NT2/D1 (cell line): ENCODE results near the gene RALGPS1.
"Not testable (repeated sequence)": the region's sequence is repeated elsewhere in the genome, so short reads cannot be mapped to it uniquely, and the experiment has no call there.

Source experiments
- DNase-seq: peaks from one replicate; pipeline ENCODE4 v3.0.0-alpha.2; 2011; ENCODE audit warnings: low read depth, low spot score
- H3K27me3 ChIP-seq: 2 replicates; pipeline ENCODE4 v1.6.0; 2011; ENCODE audit warnings: mild to moderate bottlenecking; ENCODE audit not compliant: insufficient read length, insufficient read depth
- H3K36me3 ChIP-seq: 2 replicates; pipeline ENCODE4 v1.6.1; 2011; ENCODE audit warnings: mild to moderate bottlenecking, low read length, mixed read lengths; ENCODE audit not compliant: insufficient read depth, insufficient read length
- H3K4me1 ChIP-seq: 2 replicates; pipeline ENCODE4 v1.5.1; 2011; ENCODE audit not compliant: insufficient read depth, insufficient read length
- H3K4me3 ChIP-seq: 2 replicates; pipeline ENCODE4 v1.5.1; 2011; ENCODE audit warnings: low read depth; ENCODE audit not compliant: insufficient read length
- H3K9ac ChIP-seq: 2 replicates; pipeline ENCODE4 v1.6.0; 2011; ENCODE audit warnings: low read depth; ENCODE audit not compliant: insufficient read length
- H3K9me3 ChIP-seq: 2 replicates; pipeline ENCODE4 v1.5.1; 2011; ENCODE audit warnings: mild to moderate bottlenecking, low read length; ENCODE audit not compliant: insufficient read depth
- SUZ12 ChIP-seq: IDR thresholded peaks from 2 replicates; pipeline ENCODE4 v1.6.1; 2011; ENCODE audit not compliant: insufficient read length, insufficient read depth; ENCODE audit errors: extremely low read depth
- YY1 ChIP-seq: IDR thresholded peaks from 2 replicates; pipeline ENCODE4 v1.6.1; 2011; ENCODE audit not compliant: insufficient read length, insufficient read depth
- ZNF274 ChIP-seq: IDR thresholded peaks from 2 replicates; pipeline ENCODE4 v1.6.1; 2011; ENCODE audit warnings: mild to moderate bottlenecking, low read depth, low read length

The RALGPS1 gene

DNA sequence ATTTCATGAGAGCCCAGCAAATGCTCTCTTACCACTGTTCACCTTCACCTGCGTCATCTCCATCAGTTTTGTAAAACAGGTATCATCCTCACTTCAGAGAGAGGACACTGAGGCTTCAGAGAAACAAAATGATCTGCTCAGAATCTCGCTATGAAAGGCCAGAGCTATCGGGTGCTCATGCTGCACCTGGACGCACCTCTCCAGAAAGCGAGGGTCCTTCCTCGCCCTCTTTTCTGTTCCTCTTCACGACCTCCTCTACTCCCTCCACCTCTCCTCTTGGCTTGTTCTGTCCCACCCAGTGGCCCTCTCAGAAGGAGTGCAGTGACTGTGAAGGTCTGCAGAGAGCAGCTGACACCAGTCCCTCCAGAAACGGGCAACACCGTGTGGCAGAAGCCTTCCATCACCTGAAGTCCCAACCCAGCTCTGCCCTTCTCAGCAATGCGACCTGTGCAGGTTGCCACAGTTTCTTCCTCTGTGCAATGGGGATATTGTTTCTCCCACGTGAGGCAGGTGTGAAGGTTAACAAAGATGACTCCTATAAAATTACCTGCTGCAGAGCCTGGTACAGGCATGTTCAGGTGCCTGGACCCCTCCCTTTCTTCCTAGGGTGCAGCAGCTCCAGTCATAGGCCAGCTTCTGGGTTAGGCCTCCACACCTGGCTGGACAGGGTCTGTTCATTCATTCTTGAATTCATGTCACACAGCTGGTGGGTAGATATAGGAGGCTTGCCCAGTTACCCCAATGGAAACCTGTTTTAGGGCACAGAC, 253.2 kb downstream of the RALGPS1 start:
- no peaks in the 10 kb centered on the region for H3K36me3 ChIP-seq
- H3K4me1 ChIP-seq = no peaks in the 10 kb centered on the region
- no peaks in the 10 kb centered on the region for H3K9me3 ChIP-seq
- no peak for DNase-seq
- H3K4me3 ChIP-seq = no peak overlapping the region
- H3K27me3 ChIP-seq = no peaks in the 10 kb centered on the region
- no peak overlapping the region for H3K9ac ChIP-seq
- TF ChIP-seq ZNF274 = no peak

GRCh38 chr9:127168756-127169574, 254.4 kb downstream of the RALGPS1 start:
- Histone ChIP-seq H3K36me3 (no peaks in the 10 kb centered on the region), H3K9me3 (no peaks in the 10 kb centered on the region), H3K4me1 (peaks cover 3% of the 10 kb centered on the region), H3K9ac (no peak overlapping the region), H3K27me3 (no peaks in the 10 kb centered on the region), H3K4me3 (no peak overlapping the region)
- no peak for DNase-seq
- no peak for TF ChIP-seq ZNF274
- no peak for TF ChIP-seq SUZ12
- TF ChIP-seq YY1 = no peak

DNA sequence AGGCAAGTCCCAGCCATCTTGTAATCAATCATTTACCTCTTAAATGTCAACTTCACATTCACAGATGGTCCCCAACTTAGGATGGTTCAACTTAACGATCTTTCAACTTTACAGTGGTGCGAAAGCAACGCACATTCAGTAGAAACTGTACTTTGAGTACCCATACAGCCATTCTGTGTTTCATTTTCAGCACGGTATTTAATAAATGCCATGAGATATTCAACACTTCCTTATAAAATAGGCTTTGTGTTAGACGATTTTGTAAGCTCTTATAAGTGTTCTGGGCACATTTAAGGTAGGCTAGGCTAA, 254.9 kb downstream of the RALGPS1 start:
- no peaks in the 10 kb centered on the region for H3K9me3 ChIP-seq
- no peak overlapping the region for H3K9ac ChIP-seq
- DNase-seq = no peak
- H3K36me3 ChIP-seq = no peaks in the 10 kb centered on the region
- H3K4me3 ChIP-seq = no peak overlapping the region
- H3K27me3 ChIP-seq = no peaks in the 10 kb centered on the region
- TF ChIP-seq YY1 (no peak), SUZ12 (no peak), ZNF274 (no peak)
- H3K4me1 ChIP-seq = peaks cover 3% of the 10 kb centered on the region

- TF ChIP-seq SUZ12 (no peak), ZNF274 (no peak), YY1 (no peak)
- Histone ChIP-seq H3K36me3 (no peaks in the 10 kb centered on the region), H3K27me3 (no peaks in the 10 kb centered on the region), H3K4me3 (no peak overlapping the region), H3K9me3 (no peaks in the 10 kb centered on the region), H3K4me1 (peaks cover 3% of the 10 kb centered on the region), H3K9ac (no peak overlapping the region)
- DNase-seq = no peak
Measured at GRCh38 chr9:127170103-127170502, 255.5 kb downstream of the RALGPS1 start.

DNA sequence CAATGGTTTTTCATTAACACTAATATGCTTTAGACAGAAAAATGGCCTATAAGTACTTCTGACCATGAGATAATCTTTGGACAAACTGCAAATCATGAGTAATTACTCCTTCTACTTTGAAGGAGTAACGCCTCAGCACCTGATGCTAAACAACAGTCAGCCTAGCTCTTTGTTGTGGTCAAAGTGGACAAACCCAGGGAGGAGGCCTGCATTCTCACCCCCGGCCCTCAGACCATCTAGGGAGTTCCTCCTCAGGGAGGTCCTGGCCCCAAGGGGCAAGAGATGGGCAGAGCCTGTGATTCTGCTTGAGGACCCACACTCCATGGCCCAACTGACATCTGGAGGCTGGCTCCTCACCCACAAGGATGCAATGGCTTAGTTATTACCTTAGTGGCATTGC, 256.1 kb downstream of the RALGPS1 start:
- no peak for DNase-seq
- H3K9ac ChIP-seq = no peak overlapping the region
- H3K4me1 ChIP-seq = peaks cover 3% of the 10 kb centered on the region
- TF ChIP-seq ZNF274 (no peak), SUZ12 (no peak), YY1 (no peak)
- H3K36me3 ChIP-seq = no peaks in the 10 kb centered on the region
- no peaks in the 10 kb centered on the region for H3K27me3 ChIP-seq
- H3K4me3 ChIP-seq = no peak overlapping the region
- H3K9me3 ChIP-seq = no peaks in the 10 kb centered on the region

GRCh38 chr9:127171348-127171747, 256.8 kb downstream of the RALGPS1 start:
- H3K36me3 ChIP-seq, DNase-seq, H3K9ac ChIP-seq, H3K9me3 ChIP-seq, H3K27me3 ChIP-seq, H3K4me1 ChIP-seq, H3K4me3 ChIP-seq: not testable (repeated sequence)

DNA sequence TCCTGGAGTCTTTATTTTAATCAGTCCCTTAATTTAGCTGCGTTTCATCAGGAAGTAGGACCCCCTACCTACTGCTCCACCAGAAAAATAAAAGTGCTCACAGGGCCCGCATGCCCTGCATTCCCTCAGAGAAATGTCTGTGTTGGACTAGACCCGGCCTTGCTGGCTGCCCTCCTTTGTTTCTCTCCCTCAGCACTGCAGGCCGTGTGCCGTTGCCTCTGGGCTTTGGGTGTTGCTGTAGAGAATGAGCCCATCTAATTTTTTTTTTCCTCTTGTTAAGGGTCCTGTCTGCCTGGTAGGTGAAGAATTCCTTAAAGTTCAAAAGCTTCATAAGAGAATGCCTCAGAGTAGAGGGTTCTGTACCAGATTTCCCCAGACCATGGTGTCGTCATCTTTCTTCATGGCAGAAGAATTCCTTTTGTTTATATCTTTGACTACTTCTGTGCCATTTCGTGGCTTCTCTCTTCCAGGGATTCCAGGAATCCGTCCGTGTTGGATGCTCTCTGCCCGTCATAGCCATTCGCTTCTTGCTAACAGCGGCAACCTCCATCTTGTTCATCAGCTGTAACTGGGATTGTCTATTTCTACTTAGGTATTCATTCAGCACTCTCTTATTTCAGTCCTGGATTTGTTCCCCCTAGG, 257.6 kb downstream of the RALGPS1 start:
- Histone ChIP-seq H3K9ac (no peak overlapping the region), H3K4me1 (peaks cover 3% of the 10 kb centered on the region), H3K36me3 (no peaks in the 10 kb centered on the region), H3K4me3 (no peak overlapping the region), H3K9me3 (no peaks in the 10 kb centered on the region), H3K27me3 (no peaks in the 10 kb centered on the region)
- DNase-seq = no peak
- TF ChIP-seq YY1 (no peak), SUZ12 (no peak), ZNF274 (no peak)
